Measurements from ENCODE around the gene SCUBE3.

GRCh38 chr6:35185971-35186370, 27.8 kb upstream of the SCUBE3 start:
- no peak for TF ChIP-seq CTCF (IDR thresholded peaks at IDR 0.05; ENCODE audit: insufficient read depth, low read length, poor library complexity, severe bottlenecking)
- no peak for TF ChIP-seq EZH2phosphoT487 (conservative IDR thresholded peaks at IDR 0.05; ENCODE audit: low read length)
